Activated CD8-positive, alpha-beta T cell treated with anti-CD3 and anti-CD28 coated beads for 36 hours (primary cell): Measurements from ENCODE around the gene OR10A4. TPM values are rescaled to one million over a fixed set of nuclear protein-coding genes. Genes with fewer than 3 reads are reported as not detected.
"Not testable (repeated sequence)": the region's sequence is repeated elsewhere in the genome, so short reads cannot be mapped to it uniquely, and the experiment has no call there.

ENCODE experiments used
- ATAC-seq: fragments of 200-7000 bp; cut with Tn5 transposase; one replicate; pipeline ENCODE4 v1.10.0; 2021; ENCODE audit warnings: mild to moderate bottlenecking, moderate library complexity
- CTCF ChIA-PET: fragments of 350-600 bp; sonication (Branson Sonifier 250); formaldehyde crosslinking; loops from one replicate; lab custom pipeline; 2021; ENCODE audit warnings: antibody characterized with exemption; lab: Charles Lee
- POLR2A ChIA-PET: fragments of 350-600 bp; sonication (Branson Sonifier 250); formaldehyde crosslinking; loops from one replicate; lab custom pipeline; 2021; ENCODE audit warnings: antibody characterized with exemption; lab: Charles Lee
- DNase-seq: peaks from one replicate; pipeline ENCODE4 v3.0.0-alpha.2; 2020
- H3K27ac Mint-ChIP-seq: one replicate; pipeline ENCODE4 v1.8.0; 2021; ENCODE audit warnings: mild to moderate bottlenecking, mixed read lengths
- H3K27me3 Mint-ChIP-seq: one replicate; pipeline ENCODE4 v1.8.0; 2021; ENCODE audit warnings: mixed read lengths
- H3K36me3 Mint-ChIP-seq: one replicate; pipeline ENCODE4 v1.8.0; 2021; ENCODE audit warnings: low read depth, mixed read lengths
- H3K4me1 Mint-ChIP-seq: one replicate; pipeline ENCODE4 v1.8.0; 2021; ENCODE audit warnings: low read depth, mixed read lengths
- H3K4me3 Mint-ChIP-seq: one replicate; pipeline ENCODE4 v1.8.0; 2021; ENCODE audit warnings: mild to moderate bottlenecking, moderate library complexity, mixed read lengths
- H3K9me3 Mint-ChIP-seq: one replicate; pipeline ENCODE4 v1.8.0; 2021; ENCODE audit warnings: mixed read lengths
- intact Hi-C: fragments of 100-400 bp; cut with micrococcal nuclease; formaldehyde crosslinking; loops from one replicate; pipeline ENCODE4 v1.10.0; 2022
- total RNA-seq, 2 experiments: library from RNA; stranded (reverse); gene quantifications; one replicate each; pipeline ENCODE4 v1.2.3, GENCODE V29; 2021
- TF ChIP-seq, protein P1 (sequence below): fragments of 200-600 bp; IDR thresholded peaks from one replicate; pipeline ENCODE4 v1.8.0; 2022; ENCODE audit warnings: antibody characterized with exemption, mild to moderate bottlenecking

The OR10A4 gene
- total RNA-seq, 2 experiments from 2014 or later, result not detected

DNA sequence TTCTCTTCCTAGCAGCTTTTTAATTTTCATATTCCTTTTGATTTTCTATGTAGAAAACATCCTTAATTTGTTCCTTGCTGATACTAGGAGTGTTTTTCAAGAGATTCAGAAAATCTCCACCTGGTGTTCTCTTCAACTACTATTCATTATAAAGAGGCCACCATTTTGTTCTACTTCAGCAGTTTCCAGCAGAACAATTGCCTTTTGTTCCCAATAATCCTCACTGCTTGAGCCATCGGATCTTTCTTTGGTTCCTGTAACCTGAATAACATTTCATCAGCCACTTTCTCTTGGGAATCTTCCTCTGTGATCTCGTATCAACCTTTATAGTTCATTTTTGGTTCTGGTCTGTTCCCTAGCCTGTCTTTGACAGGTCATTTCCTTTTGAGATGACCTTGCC is 32.8 kb upstream of the OR10A4 start:
- intact Hi-C loops, result no loop called here
- no peak for ATAC-seq

DNA sequence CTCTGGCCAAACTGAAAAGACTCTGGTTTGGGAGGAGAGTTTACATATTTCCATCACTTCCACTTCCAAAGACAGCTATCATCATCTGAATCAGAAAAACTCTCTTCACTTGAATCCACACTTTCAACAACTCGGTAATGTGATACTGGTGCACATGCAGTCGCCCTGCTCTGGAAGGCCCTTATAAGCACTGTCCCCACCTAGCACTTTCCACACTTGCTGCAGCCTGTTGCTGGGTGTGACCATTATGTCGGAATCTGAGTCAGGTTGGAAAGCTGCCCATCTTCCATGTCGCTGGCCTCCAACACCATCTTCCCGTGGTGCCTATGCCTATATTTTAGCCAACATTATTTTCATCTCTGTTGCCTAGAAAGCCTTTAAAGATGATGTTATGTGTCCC is 32.1 kb upstream of the OR10A4 start:
- intact Hi-C loops, result no loop called here

More for the DNA sequence above, 32.8 kb upstream of the OR10A4 start:
- Mint-ChIP-seq H3K27ac (no peak overlapping the region), H3K9me3 (no peaks in the 10 kb centered on the region), H3K4me1 (no peaks in the 10 kb centered on the region), H3K36me3 (no peaks in the 10 kb centered on the region), H3K27me3 (peaks cover 13% of the 10 kb centered on the region), H3K4me3 (no peak overlapping the region)
- TF ChIP-seq, protein P1, sequence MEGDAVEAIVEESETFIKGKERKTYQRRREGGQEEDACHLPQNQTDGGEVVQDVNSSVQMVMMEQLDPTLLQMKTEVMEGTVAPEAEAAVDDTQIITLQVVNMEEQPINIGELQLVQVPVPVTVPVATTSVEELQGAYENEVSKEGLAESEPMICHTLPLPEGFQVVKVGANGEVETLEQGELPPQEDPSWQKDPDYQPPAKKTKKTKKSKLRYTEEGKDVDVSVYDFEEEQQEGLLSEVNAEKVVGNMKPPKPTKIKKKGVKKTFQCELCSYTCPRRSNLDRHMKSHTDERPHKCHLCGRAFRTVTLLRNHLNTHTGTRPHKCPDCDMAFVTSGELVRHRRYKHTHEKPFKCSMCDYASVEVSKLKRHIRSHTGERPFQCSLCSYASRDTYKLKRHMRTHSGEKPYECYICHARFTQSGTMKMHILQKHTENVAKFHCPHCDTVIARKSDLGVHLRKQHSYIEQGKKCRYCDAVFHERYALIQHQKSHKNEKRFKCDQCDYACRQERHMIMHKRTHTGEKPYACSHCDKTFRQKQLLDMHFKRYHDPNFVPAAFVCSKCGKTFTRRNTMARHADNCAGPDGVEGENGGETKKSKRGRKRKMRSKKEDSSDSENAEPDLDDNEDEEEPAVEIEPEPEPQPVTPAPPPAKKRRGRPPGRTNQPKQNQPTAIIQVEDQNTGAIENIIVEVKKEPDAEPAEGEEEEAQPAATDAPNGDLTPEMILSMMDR, result no peak
- DNase-seq, result no peak
- ChIA-PET CTCF (interaction anchor here (1.5 to 1.8 kb wide), 2 partner anchors 31 to 106 kb away, joined by 3 to 6 read pairs; no protein-coding TSS in a partner anchor), POLR2A (no interaction called here)

DNA sequence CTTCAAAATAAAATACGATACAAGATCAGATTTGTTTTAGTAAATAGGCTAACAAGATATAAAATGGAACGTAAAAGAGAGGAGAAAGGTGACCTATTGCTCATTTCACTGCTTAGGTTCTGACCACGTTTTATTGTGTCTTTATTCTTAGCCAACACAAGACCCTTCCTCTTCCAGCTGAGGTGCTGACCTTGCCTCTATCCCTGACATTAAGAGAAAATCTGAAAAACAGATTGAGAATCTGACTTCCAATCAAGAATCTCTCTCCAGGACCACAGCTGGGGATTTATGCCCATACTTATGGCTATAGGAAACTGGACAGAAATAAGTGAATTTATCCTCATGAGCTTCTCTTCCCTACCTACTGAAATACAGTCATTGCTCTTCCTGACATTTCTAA is 31.0 kb upstream of the OR10A4 start, which contains the start of gene OR10A5:
TSS of gene OR10A5 (plus strand) at position 301 of the 400 bp plus-strand sequence. CDS start at position 301, 0 bp downstream.
- ChIA-PET CTCF (no interaction called here), POLR2A (no interaction called here)
- ATAC-seq (no peak), DNase-seq (no peak)
- no peak within 1 kb of the TSS for H3K27ac Mint-ChIP-seq
- H3K27me3 Mint-ChIP-seq, result peaks cover 11% of the 10 kb centered on the region
- TF ChIP-seq, protein P1, result no peak
- peaks cover under 1% of the 10 kb centered on the region for H3K9me3 Mint-ChIP-seq
- intact Hi-C loops, result no loop called here
- no peaks in the 10 kb centered on the region for H3K36me3 Mint-ChIP-seq
- no peaks in the 10 kb centered on the region for H3K4me1 Mint-ChIP-seq
- no peak within 1 kb of the TSS for H3K4me3 Mint-ChIP-seq

More for the DNA sequence above, 32.1 kb upstream of the OR10A4 start:
- ATAC-seq (no peak), DNase-seq (no peak)
- ChIA-PET CTCF (interaction anchor here (1.5 kb wide), 1 partner anchor 106 kb away, joined by 3 read pairs; no protein-coding TSS in a partner anchor), POLR2A (no interaction called here)
- Mint-ChIP-seq H3K4me3 (no peak overlapping the region), H3K27ac (no peak overlapping the region), H3K4me1 (no peaks in the 10 kb centered on the region), H3K9me3 (no peaks in the 10 kb centered on the region), H3K27me3 (peaks cover 13% of the 10 kb centered on the region), H3K36me3 (no peaks in the 10 kb centered on the region)
- TF ChIP-seq, protein P1, result no peak

DNA sequence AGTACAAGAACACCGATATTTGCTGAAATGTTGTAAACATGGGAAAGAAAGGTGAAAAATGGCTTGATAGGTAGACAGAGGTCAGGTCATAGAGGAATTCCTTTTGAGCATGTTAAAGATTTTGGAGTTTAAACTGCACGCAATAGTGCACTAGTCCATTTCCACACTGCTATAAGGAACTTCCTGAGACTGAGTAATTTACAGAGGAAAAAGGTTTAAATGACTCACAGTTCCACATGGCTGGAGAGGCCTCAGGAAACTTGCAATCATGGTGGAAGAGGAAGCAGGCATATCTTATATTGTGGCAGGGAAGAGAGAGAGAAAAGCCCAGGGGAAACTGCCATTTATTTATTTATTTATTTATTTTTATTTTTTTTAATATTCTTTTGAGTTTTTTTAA is 25.9 kb upstream of the OR10A4 start:
- intact Hi-C loops, result no loop called here
- DNase-seq (no peak), ATAC-seq (no peak)
- CTCF ChIA-PET, result interaction anchor here (1.1 kb wide), 1 partner anchor 11 kb away, joined by 3 read pairs; no protein-coding TSS in a partner anchor
- Mint-ChIP-seq H3K36me3 (no peaks in the 10 kb centered on the region), H3K9me3 (peaks cover 16% of the 10 kb centered on the region), H3K27ac (no peak overlapping the region), H3K27me3 (peaks cover 3% of the 10 kb centered on the region), H3K4me1 (no peaks in the 10 kb centered on the region), H3K4me3 (no peak overlapping the region)
- POLR2A ChIA-PET, result no interaction called here
- TF ChIP-seq, protein P1, result no peak

DNA sequence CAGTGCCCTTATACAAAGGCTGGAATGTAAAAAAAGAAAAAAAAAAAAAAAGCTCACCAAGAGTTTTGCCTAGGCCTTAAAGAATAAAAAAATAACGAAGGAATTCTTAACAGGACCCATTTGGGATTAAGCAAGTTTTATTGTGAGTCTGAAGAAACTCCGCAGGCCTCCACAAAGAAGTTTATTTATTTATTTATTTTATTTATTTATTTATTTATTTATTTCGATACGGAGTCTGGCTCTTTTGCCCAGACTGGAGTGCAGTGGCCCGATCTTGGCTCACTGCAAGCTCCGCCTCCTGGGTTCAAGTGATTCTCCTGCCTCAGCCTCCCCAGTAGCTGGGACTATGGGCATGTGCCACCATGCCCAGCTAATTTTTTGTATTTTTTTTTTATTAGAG is 21.6 kb upstream of the OR10A4 start:
- intact Hi-C loops, POLR2A ChIA-PET, H3K36me3 Mint-ChIP-seq, H3K4me3 Mint-ChIP-seq, DNase-seq, H3K27me3 Mint-ChIP-seq, H3K27ac Mint-ChIP-seq, H3K4me1 Mint-ChIP-seq, ATAC-seq: not testable (repeated sequence)
- CTCF ChIA-PET, result interaction anchor here (1.5 kb wide), 1 partner anchor 16 kb away, joined by 3 read pairs; no protein-coding TSS in a partner anchor
- H3K9me3 Mint-ChIP-seq, result peaks cover 18% of the 10 kb centered on the region
